ENCODE results near the gene ABR. TPM values are rescaled to one million over a fixed set of nuclear protein-coding genes. Genes with fewer than 3 reads are reported as not detected.

ABR gene
- total and polyA plus RNA-seq, 9 donors = 25.0 to 94.6 (median 60.2) TPM

GRCh38 chr17:1126801-1127550 lies 52.8 kb downstream of the ABR start:
- Histone ChIP-seq H3K4me3 (no peak overlapping the region), H3K36me3 (no peaks in the 10 kb centered on the region), H3K27me3 (no peaks in the 10 kb centered on the region), H3K27ac (no peak overlapping the region), H3K9me3 (no peaks in the 10 kb centered on the region), H3K4me1 (ENCODE audit: insufficient read depth) (peaks cover 9% of the 10 kb centered on the region)
- DNase-seq = no peak
- TF ChIP-seq EP300 (IDR thresholded peaks at IDR 0.05) (no peak), POLR2A (IDR thresholded peaks at IDR 0.05) (no peak), CTCF (IDR thresholded peaks at IDR 0.05) (no peak)
- WGBS, 3 donors = 77 to 88% (median 79%) methylated on average over 24 of the region's 24 CpGs
- intact Hi-C loops (cut with DNase I) = no loop called here

- Histone ChIP-seq H3K36me3 (no peaks in the 10 kb centered on the region), H3K27ac (no peak overlapping the region), H3K9me3 (no peaks in the 10 kb centered on the region), H3K27me3 (no peaks in the 10 kb centered on the region), H3K4me3 (no peak overlapping the region), H3K4me1 (ENCODE audit: insufficient read depth) (peaks cover 9% of the 10 kb centered on the region)
- WGBS, 3 donors = 71 to 80% (median 73%) methylated on average over 23 to 26 of the region's 26 CpGs
- no peak for DNase-seq
- intact Hi-C loops (cut with DNase I) = no loop called here
- TF ChIP-seq CTCF (IDR thresholded peaks at IDR 0.05) (no peak), EP300 (IDR thresholded peaks at IDR 0.05) (no peak), POLR2A (IDR thresholded peaks at IDR 0.05) (no peak)
Observed at GRCh38 chr17:1126250-1126797, 53.5 kb downstream of the ABR start.

GRCh38 chr17:1125788-1126145 lies 54.0 kb downstream of the ABR start:
- no peak for DNase-seq
- H3K9me3 ChIP-seq = no peaks in the 10 kb centered on the region
- no peak for TF ChIP-seq CTCF (IDR thresholded peaks at IDR 0.05)
- no peak for TF ChIP-seq EP300 (IDR thresholded peaks at IDR 0.05)
- TF ChIP-seq POLR2A (IDR thresholded peaks at IDR 0.05) = no peak
- intact Hi-C loops (cut with DNase I) = no loop called here
- H3K4me1 ChIP-seq (ENCODE audit: insufficient read depth) = peaks cover 9% of the 10 kb centered on the region
- 81 to 86% (median 83%) methylated on average over 11 of the region's 11 CpGs for WGBS, 3 donors
- no peaks in the 10 kb centered on the region for H3K36me3 ChIP-seq
- H3K4me3 ChIP-seq = no peak overlapping the region
- H3K27me3 ChIP-seq = no peaks in the 10 kb centered on the region
- no peak overlapping the region for H3K27ac ChIP-seq

- Histone ChIP-seq H3K4me3 (peak overlapping the region; percentile 22), H3K36me3 (no peaks in the 10 kb centered on the region), H3K27me3 (no peaks in the 10 kb centered on the region), H3K27ac (no peak overlapping the region), H3K4me1 (ENCODE audit: insufficient read depth) (peaks cover 9% of the 10 kb centered on the region), H3K9me3 (no peaks in the 10 kb centered on the region)
- 77 to 88% (median 85%) methylated on average over 52 to 53 of the region's 53 CpGs for WGBS, 3 donors
- no peak for DNase-seq
- intact Hi-C loops (cut with DNase I) = loop anchor here in 3 of 4 donors (5.0 kb wide), 2 partner anchors 62 to 142 kb away; no protein-coding TSS in a partner anchor
- no peak for TF ChIP-seq CTCF (IDR thresholded peaks at IDR 0.05)
- TF ChIP-seq EP300 (IDR thresholded peaks at IDR 0.05) = no peak
- TF ChIP-seq POLR2A (IDR thresholded peaks at IDR 0.05) = no peak
Observed at GRCh38 chr17:1124896-1125787, 54.6 kb downstream of the ABR start.
